K562 (cell line): ENCODE measurements around the gene SKAP1. TPM values are rescaled to one million over a fixed set of nuclear protein-coding genes. Genes with fewer than 3 reads are reported as not detected.

Experiments used
- BHLHE40 ChIP-seq: IDR thresholded peaks from 2 replicates; pipeline ENCODE4 v1.6.1; 2011; ENCODE audit warnings: low read length, improper control_type of control experiment
- BMI1 ChIP-seq: fragments of 150-350 bp; IDR thresholded peaks from 2 replicates; pipeline ENCODE4 v1.6.1; 2014; ENCODE audit warnings: low read length
- CTBP1 ChIP-seq: fragments of 450-650 bp; IDR thresholded peaks from 2 replicates; pipeline ENCODE4 v1.6.1; 2016; ENCODE audit warnings: borderline replicate concordance
- EGR1 ChIP-seq: fragments of 450-650 bp; conservative IDR thresholded peaks from 2 replicates; pipeline ENCODE4 v1.6.1; 2017; ENCODE audit warnings: mild to moderate bottlenecking
- GATA2 ChIP-seq: sonication (generic); formaldehyde crosslinking; IDR thresholded peaks from 2 replicates; pipeline ENCODE4 v1.4.0; 2020; ENCODE audit warnings: mild to moderate bottlenecking, missing genetic modification reagents
- HDAC2 ChIP-seq: fragments of 450-650 bp; IDR thresholded peaks from 2 replicates; pipeline ENCODE4 v1.6.1; 2016; ENCODE audit warnings: mild to moderate bottlenecking
- HNRNPK ChIP-seq: fragments of 200-400 bp; formaldehyde crosslinking; IDR thresholded peaks from one replicate; pipeline ENCODE4 v1.6.1; 2018; ENCODE audit warnings: mild to moderate bottlenecking, low read depth, low read length; ENCODE audit not compliant: poor library complexity, severe bottlenecking
- NFIC ChIP-seq: fragments of 450-650 bp; IDR thresholded peaks from 2 replicates; pipeline ENCODE4 v1.6.1; 2017; ENCODE audit warnings: mild to moderate bottlenecking, inconsistent platforms
- PRPF4 ChIP-seq: fragments of 200-400 bp; formaldehyde crosslinking; IDR thresholded peaks from one replicate; pipeline ENCODE4 v1.6.1; 2017; ENCODE audit warnings: low read length, low read depth, mild to moderate bottlenecking; ENCODE audit not compliant: insufficient read depth, poor library complexity, severe bottlenecking
- RB1 ChIP-seq: fragments of 450-650 bp; IDR thresholded peaks from 2 replicates; pipeline ENCODE4 v1.6.1; 2017; ENCODE audit warnings: low read depth, mild to moderate bottlenecking
- RBM14 ChIP-seq: fragments of 200-400 bp; formaldehyde crosslinking; IDR thresholded peaks from 2 replicates; pipeline ENCODE4 v1.6.1; 2018; ENCODE audit warnings: low read depth, mild to moderate bottlenecking, low read length, moderate library complexity, borderline replicate concordance; ENCODE audit not compliant: insufficient read depth
- SMARCC2 ChIP-seq: fragments of 450-650 bp; IDR thresholded peaks from 2 replicates; pipeline ENCODE4 v1.6.1; 2017; ENCODE audit warnings: antibody characterized with exemption, moderate library complexity, mild to moderate bottlenecking, low read depth
- ZNF12 ChIP-seq: sonication (generic); formaldehyde crosslinking; IDR thresholded peaks from 2 replicates; pipeline ENCODE4 v1.4.0; 2020; ENCODE audit warnings: mild to moderate bottlenecking, missing genetic modification reagents
- polyA plus RNA-seq, 8 experiments: library from polyadenylated mRNA; depleted of rRNA in 4 of 8; stranded (reverse) in 5 of 8; unstranded in 3 of 8; fragments of >200 nt; fragmentation: Nextera tagmentation in 2 of 8; fragmentation: Illumina TruSeq in 1 of 8; extraction: Ambion mirVana in 2 of 8; extraction: Trizol in 1 of 8; gene quantifications; 2 replicates each; pipeline versions ENCODE4 v1.2.1 to v1.2.3, GENCODE V29; 2011 to 2014; ENCODE audit warnings: inconsistent platforms in 1 of 8, missing spikeins in 1 of 8
- total RNA-seq, 7 experiments: library from RNA; depleted of rRNA in 6 of 7; stranded (reverse); fragments of >200 nt in 6 of 7; fragmentation: Illumina TruSeq in 2 of 7; extraction: Trizol in 2 of 7; gene quantifications; 2 replicates each; pipeline versions ENCODE4 v1.2.1 to v1.2.3, GENCODE V29; 2011 to 2021; ENCODE audit warnings: low replicate concordance in 1 of 7
- TF ChIP-seq, protein P1 (sequence below): fragments of 250-450 bp; sonication (Bioruptor Pico); IDR thresholded peaks from 2 replicates; pipeline ENCODE4 v1.5.0; 2021

SKAP1 gene
- total and polyA plus RNA-seq, 9 of the 15 experiments (the other 6 are each of a cell fraction or from before 2014, with no cell fraction given): 0.06 to 0.80 (median 0.10) TPM; not detected in 4

DNA sequence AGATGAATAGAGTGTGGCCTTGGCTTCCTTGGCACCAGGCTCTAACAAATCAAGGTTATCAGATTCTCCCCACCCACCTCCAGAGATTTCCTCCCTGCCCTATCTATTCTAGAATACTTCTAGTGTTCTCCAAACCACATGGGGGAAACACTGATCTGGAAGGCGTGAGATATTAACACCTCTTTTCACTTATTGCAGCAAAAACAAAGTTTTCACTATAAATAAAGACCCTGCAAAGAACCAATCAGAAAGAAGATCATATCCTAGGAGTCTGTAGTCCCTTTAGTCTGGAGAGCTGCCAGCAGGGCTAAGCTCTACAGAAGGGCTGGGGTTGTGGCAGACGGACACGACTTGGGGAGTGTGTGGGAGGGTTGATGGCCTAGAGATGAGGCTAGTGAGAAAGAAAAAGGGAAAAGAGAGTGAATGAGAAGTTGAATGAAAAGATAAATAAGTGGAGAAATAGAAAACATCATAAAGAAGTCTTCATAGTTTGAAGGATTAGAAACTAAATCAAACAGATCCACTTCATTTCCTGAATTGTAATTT, 8.6 kb upstream of the SKAP1 start (continued):
- TF ChIP-seq CTBP1 (peak; percentile 9; the same call in 1 of the 2 replicates), NFIC (peak; percentile 86), RB1 (no peak), SMARCC2 (no peak), ZNF12 (CRISPR knock-in tag) (no peak), BMI1 (no peak), RBM14 (no peak), EGR1 (peak; percentile 69), BHLHE40 (no peak), PRPF4 (no peak), HDAC2 (no peak), GATA2 (CRISPR knock-in tag) (0 out of 2 replicates have a peak, but pooled peaks have one; percentile 24), HNRNPK (no peak)
- TF ChIP-seq, protein P1, sequence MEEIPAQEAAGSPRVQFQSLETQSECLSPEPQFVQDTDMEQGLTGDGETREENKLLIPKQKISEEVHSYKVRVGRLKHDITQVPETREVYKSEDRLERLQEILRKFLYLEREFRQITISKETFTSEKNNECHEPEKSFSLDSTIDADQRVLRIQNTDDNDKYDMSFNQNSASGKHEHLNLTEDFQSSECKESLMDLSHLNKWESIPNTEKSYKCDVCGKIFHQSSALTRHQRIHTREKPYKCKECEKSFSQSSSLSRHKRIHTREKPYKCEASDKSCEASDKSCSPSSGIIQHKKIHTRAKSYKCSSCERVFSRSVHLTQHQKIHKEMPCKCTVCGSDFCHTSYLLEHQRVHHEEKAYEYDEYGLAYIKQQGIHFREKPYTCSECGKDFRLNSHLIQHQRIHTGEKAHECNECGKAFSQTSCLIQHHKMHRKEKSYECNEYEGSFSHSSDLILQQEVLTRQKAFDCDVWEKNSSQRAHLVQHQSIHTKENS (CRISPR knock-in tag): no peak
